ENCODE measurements around the gene SH2D7. TPM values are rescaled to one million over a fixed set of nuclear protein-coding genes. Genes with fewer than 3 reads are reported as not detected.

SH2D7 gene
- total RNA-seq, 2 experiments from 2014 or later: not detected

GRCh38 chr15:78097667-78098066 is 5.3 kb downstream of the SH2D7 start:
- no peak for ATAC-seq
- H3K4me3 Mint-ChIP-seq: no peak overlapping the region
- POLR2A ChIA-PET: interaction anchor here (0.5 kb wide), 1 partner anchor 32 kb away, joined by 3 read pairs; no protein-coding TSS in a partner anchor
- TF ChIP-seq CTCF (IDR thresholded peaks at IDR 0.05): no peak
- no peak for DNase-seq
- CTCF ChIA-PET: interaction anchor here (1.0 to 2.2 kb wide), 2 partner anchors 10 to 139 kb away, joined by 3 to 10 read pairs; no protein-coding TSS in a partner anchor
- no peaks in the 10 kb centered on the region for H3K36me3 Mint-ChIP-seq (ENCODE audit: low read depth)
- intact Hi-C loops (cut with micrococcal nuclease): no loop called here
- no peak overlapping the region for H3K27ac Mint-ChIP-seq
- no peaks in the 10 kb centered on the region for H3K27me3 Mint-ChIP-seq
- H3K4me1 Mint-ChIP-seq (ENCODE audit: low read depth): peaks cover 6% of the 10 kb centered on the region
- H3K9me3 Mint-ChIP-seq: no peaks in the 10 kb centered on the region

- ChIA-PET POLR2A (interaction anchor here (0.5 to 0.7 kb wide), 3 partner anchors 33 to 88 kb away, joined by 3 to 4 read pairs (median 3); no protein-coding TSS in a partner anchor), CTCF (interaction anchor here (1.0 to 1.2 kb wide), 3 partner anchors 10 to 139 kb away, joined by 3 to 5 read pairs (median 4); no protein-coding TSS in a partner anchor)
- Mint-ChIP-seq H3K4me3 (no peak overlapping the region), H3K27me3 (no peaks in the 10 kb centered on the region), H3K4me1 (ENCODE audit: low read depth) (peaks cover 12% of the 10 kb centered on the region), H3K9me3 (no peaks in the 10 kb centered on the region), H3K36me3 (ENCODE audit: low read depth) (no peaks in the 10 kb centered on the region), H3K27ac (no peak overlapping the region)
- DNase-seq: no peak
- TF ChIP-seq CTCF (IDR thresholded peaks at IDR 0.05): no peak
- no peak for ATAC-seq
- intact Hi-C loops (cut with micrococcal nuclease): no loop called here
Observed at GRCh38 chr15:78098131-78098755, 5.9 kb downstream of the SH2D7 start.

- DNase-seq (no peak), ATAC-seq (no peak)
- H3K27ac Mint-ChIP-seq: peak overlapping the region; percentile 4
- no peaks in the 10 kb centered on the region for H3K9me3 Mint-ChIP-seq
- no peak for TF ChIP-seq CTCF (IDR thresholded peaks at IDR 0.05)
- peaks cover 36% of the 10 kb centered on the region for H3K4me1 Mint-ChIP-seq (ENCODE audit: low read depth)
- H3K27me3 Mint-ChIP-seq: no peaks in the 10 kb centered on the region
- intact Hi-C loops (cut with micrococcal nuclease): no loop called here
- ChIA-PET POLR2A (interaction anchor here (0.7 kb wide), 1 partner anchor 77 kb away, joined by 3 read pairs; no protein-coding TSS in a partner anchor), CTCF (interaction anchor here (1.0 to 1.5 kb wide), 3 partner anchors 10 to 140 kb away, joined by 3 to 5 read pairs (median 3); no protein-coding TSS in a partner anchor)
- H3K36me3 Mint-ChIP-seq (ENCODE audit: low read depth): no peaks in the 10 kb centered on the region
- no peak overlapping the region for H3K4me3 Mint-ChIP-seq
Observed at GRCh38 chr15:78100886-78101285, 8.5 kb downstream of the SH2D7 start.

- TF ChIP-seq CTCF (IDR thresholded peaks at IDR 0.05): no peak
- Mint-ChIP-seq H3K27ac (peak overlapping the region; percentile 4), H3K4me3 (no peak overlapping the region), H3K36me3 (ENCODE audit: low read depth) (no peaks in the 10 kb centered on the region), H3K27me3 (no peaks in the 10 kb centered on the region), H3K9me3 (no peaks in the 10 kb centered on the region), H3K4me1 (ENCODE audit: low read depth) (peaks cover 43% of the 10 kb centered on the region)
- ATAC-seq (no peak), DNase-seq (peak; percentile 0)
- CTCF ChIA-PET: interaction anchor here (1.0 to 1.5 kb wide), 4 partner anchors 11 to 139 kb away, joined by 3 to 5 read pairs (median 3); no protein-coding TSS in a partner anchor
- POLR2A ChIA-PET: interaction anchor here (0.7 kb wide), 1 partner anchor 78 kb away, joined by 3 read pairs; no protein-coding TSS in a partner anchor
- intact Hi-C loops (cut with micrococcal nuclease): no loop called here
Observed at GRCh38 chr15:78101423-78102105, 9.2 kb downstream of the SH2D7 start.
